Adipocyte (in vitro differentiated cells): Measurements from ENCODE around the gene MIPOL1.

Experiments used
- DNase-seq: peaks from one replicate; pipeline ENCODE4 v3.0.0-alpha.2; 2015; ENCODE audit warnings: low read depth
- H3K27me3 ChIP-seq: replicated peaks from 2 replicates; pipeline ENCODE4 v1.7.0; 2013; ENCODE audit warnings: mild to moderate bottlenecking, low read length, moderate library complexity; ENCODE audit not compliant: control insufficient read depth, insufficient read depth
- H3K36me3 ChIP-seq: 2 replicates; pipeline ENCODE4 v1.7.0; 2013; ENCODE audit warnings: low read length, mild to moderate bottlenecking, moderate library complexity; ENCODE audit not compliant: control insufficient read depth, insufficient read depth, severe bottlenecking
- H3K4me1 ChIP-seq: 2 replicates; pipeline ENCODE4 v1.7.0; 2013; ENCODE audit warnings: mild to moderate bottlenecking, low read length, moderate library complexity; ENCODE audit not compliant: control insufficient read depth, insufficient read depth
- H3K4me3 ChIP-seq: 2 replicates; pipeline ENCODE4 v1.7.0; 2013; ENCODE audit warnings: mild to moderate bottlenecking, low read length, moderate library complexity
- H3K9ac ChIP-seq: 2 replicates; pipeline ENCODE4 v1.7.0; 2013; ENCODE audit warnings: mild to moderate bottlenecking, low read length, moderate library complexity
- H3K9me3 ChIP-seq: 2 replicates; pipeline ENCODE4 v1.7.0; 2013; ENCODE audit warnings: mild to moderate bottlenecking, low read length, moderate library complexity; ENCODE audit not compliant: control insufficient read depth

MIPOL1 gene

DNA sequence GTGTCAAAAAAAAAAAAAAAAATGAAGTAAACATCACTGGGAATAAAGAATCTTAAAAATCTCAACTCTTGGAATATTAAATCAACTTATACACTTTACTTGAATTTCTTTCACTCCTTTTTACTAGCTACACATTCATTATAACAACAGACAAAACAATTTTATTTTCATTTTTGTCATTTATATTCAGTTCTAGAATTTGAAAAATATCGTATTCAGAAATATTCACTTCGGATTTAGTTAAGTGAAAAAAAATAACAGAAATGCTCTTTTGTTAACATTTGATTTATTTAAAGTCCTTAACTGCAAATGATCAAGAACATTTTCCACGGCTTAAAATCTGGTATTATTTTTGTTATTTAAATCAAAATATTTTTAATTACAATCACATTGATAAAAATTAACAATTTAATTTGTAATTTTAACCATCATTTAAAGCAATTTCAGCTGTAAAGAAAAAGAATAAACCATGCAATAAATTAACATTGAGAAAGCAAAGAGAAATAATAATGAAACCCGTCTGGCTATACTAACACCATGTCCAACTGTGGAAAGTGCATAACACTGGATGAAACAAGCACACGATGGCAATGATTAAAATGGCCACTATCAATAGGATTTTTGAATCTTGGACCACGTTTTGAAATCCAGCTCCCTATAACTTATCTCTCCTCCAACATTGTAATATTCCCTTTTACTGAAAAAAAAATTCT lies 392.1 kb downstream of the MIPOL1 start:
- peaks cover 12% of the 10 kb centered on the region for H3K9me3 ChIP-seq
- H3K4me3 ChIP-seq, result no peak overlapping the region
- H3K36me3 ChIP-seq, result no peaks in the 10 kb centered on the region
- H3K9ac ChIP-seq, result no peak overlapping the region
- no peaks in the 10 kb centered on the region for H3K4me1 ChIP-seq
- peaks cover 85% of the 10 kb centered on the region for H3K27me3 ChIP-seq
- no peak for DNase-seq

DNA sequence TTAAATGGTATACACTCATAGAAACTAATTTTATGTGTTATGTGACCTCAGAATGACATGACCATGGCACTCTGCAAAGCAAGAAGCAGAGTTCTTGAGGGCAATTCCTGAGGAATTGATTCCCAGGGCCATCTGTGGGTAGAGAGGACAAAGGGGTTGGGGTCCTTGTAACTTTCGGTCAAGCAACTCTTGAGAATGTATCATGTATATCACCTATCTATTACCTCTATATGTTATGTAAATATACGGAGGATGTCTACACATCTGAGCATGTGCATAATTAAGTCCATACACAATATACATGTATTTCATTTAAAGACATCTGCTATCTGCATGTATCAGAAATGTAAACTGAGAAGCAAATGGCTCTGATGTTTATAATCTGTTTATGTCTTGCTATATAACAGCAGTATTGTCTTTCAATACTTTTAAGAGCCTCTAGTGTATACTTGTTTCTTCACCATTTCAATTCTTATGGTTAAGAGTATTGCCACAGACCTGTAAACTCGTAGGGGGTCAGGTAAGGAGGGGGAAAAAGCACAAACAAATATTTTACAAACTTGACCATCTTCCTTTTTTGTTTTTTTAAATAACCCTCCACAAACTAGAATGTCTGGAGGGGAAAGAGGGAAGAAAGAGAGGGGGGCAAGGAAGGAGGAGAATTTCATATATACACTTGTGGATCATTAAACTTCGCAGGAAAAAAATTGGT lies 392.8 kb downstream of the MIPOL1 start:
- Histone ChIP-seq H3K4me1 (no peaks in the 10 kb centered on the region), H3K9me3 (peaks cover 8% of the 10 kb centered on the region), H3K9ac (no peak overlapping the region), H3K4me3 (no peak overlapping the region), H3K36me3 (no peaks in the 10 kb centered on the region), H3K27me3 (peaks cover 80% of the 10 kb centered on the region)
- no peak for DNase-seq

DNA sequence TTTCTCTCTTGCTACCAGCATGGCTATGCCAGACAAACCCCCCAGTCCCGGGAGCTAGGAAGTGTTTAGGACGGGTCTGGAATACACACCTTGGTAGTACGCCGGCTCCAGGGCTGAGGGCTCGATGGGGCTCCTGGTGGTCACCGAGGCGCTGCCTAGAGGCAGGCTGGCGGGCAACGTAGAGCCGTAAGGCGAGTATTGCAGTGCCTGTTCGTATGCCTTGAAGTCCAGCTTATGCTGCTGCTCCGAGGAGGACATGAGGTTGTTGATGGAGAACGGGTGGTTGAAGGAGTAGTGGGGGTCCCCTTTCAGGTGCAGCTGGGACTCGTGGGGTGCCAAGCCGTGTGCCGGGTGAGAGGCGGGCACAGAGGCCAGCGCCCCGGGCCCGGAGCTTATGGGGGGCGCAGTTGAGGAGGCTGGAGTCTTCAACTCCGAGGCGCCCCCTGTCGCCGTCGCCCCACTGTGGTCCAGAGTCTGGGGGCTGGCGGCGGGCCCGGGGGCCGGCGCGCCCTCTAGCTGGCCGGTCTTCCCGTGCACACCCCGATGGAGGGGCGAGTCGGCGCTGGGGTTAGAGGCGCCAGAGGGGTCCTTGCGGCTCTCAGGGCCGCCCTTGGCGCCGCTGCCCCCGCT lies 393.7 kb downstream of the MIPOL1 start:
- Histone ChIP-seq H3K9me3 (peaks cover 8% of the 10 kb centered on the region), H3K9ac (no peak overlapping the region), H3K4me3 (no peak overlapping the region), H3K4me1 (peaks cover 3% of the 10 kb centered on the region), H3K27me3 (peaks cover 80% of the 10 kb centered on the region), H3K36me3 (no peaks in the 10 kb centered on the region)
- no peak for DNase-seq

DNA sequence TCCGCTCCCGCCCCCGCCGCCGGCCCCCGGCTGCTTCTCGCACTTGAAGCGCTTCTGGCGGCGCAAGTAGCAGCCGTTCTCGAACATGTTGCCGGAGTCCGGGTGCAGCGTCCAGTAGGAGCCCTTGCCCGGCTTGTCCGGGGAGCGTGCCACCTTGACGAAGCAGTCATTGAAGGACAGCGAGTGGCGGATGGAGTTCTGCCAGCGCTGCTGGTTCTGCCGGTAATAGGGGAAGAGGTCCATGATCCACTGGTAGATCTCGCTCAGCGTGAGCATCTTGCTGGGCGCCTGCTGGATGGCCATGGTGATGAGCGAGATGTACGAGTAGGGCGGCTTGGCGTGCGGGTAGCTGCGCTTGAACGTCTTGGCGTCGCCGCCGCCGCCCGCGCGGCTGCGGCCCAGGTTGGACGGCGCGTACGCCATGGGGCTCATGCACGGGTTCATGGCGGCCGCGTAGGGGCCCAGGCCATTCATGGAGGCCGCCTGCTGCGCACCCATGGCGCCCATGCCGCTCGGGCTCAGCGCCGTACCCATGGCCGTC lies 394.3 kb downstream of the MIPOL1 start:
- H3K9ac ChIP-seq, result no peak overlapping the region
- no peaks in the 10 kb centered on the region for H3K36me3 ChIP-seq
- H3K27me3 ChIP-seq, result peaks cover 80% of the 10 kb centered on the region
- DNase-seq, result no peak
- H3K4me1 ChIP-seq, result peaks cover 3% of the 10 kb centered on the region
- H3K9me3 ChIP-seq, result peaks cover 8% of the 10 kb centered on the region
- H3K4me3 ChIP-seq, result no peak overlapping the region

DNA sequence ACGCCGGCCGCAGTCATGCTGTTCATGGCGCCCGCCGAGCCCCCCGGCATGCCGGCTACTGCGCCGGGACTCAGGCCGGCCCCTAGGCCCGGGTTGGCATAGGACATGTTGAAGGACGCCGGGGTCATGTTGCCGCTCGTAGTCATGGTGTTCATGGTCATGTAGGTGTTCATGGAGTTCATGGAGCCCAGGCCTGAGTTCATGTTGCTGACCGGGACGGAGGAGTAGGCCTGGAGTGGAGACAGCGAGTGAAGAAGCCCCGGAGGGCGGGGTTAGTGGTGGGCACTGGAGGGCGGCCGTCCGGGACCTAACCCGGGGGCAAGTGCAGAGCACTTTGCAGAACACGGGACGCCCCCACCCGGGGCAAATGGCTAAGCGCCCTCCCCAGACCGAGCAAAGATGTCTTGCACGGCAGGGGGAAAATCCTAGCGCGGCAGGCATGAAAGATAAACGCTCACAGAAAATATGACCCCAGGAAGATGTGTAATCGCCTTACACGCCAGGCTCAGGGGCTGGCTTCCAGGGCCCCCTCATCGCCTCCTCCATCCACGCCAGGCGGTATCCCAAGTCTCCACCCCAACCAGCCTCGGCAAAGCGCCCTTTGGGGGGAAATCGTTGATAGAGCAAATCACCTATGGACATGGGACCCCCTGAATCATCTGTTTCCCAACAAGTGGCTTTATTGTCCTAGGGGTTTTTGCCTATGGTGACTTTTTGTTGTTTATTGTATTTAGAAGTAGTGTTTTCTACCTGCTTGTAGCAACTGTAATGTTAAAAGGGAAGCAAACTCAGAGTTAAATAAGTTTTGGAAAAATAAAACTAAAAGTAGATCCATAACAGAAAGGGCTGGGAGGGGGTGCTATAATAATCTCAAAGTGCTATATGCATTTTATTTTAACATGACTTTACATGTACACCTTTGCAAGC lies 395.0 kb downstream of the MIPOL1 start:
- Histone ChIP-seq H3K36me3 (no peaks in the 10 kb centered on the region), H3K4me1 (peaks cover 3% of the 10 kb centered on the region), H3K4me3 (no peak overlapping the region), H3K9me3 (peaks cover 10% of the 10 kb centered on the region), H3K9ac (no peak overlapping the region), H3K27me3 (peaks cover 81% of the 10 kb centered on the region)
- DNase-seq, result no peak

DNA sequence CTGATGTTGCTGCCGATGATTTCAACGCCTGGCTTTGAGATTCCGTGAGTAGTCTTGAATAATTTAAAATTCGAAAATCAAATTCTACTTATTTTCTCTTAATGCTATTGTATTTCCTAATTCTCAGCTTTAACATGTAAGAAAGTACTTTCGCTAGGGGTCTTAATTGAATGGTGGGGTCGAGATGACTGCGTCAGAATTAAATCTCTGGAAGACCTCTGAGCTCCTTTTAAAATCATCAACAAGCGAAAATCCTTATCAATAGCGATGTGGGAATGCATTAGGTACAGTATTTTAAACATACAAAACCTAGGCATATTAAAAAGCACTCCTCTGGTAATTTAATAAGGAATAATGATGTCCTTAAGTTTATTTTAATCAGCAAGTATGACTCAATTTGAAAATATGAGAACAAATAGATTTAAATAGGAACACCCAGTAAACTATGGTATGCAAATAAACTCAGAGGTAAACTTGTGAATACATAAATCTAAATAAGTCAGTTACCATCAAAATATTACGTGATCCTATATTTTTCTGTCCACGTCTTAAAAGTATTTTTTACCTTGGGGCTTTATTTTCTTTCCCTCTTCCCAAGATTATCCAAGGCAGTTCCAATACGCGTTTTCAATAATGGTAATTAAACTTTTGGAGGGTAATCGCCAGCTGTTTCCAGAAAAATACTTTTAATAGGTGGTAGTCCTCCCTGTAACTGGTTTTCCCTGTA lies 395.9 kb downstream of the MIPOL1 start:
- DNase-seq, result no peak
- Histone ChIP-seq H3K9me3 (peaks cover 10% of the 10 kb centered on the region), H3K27me3 (peaks cover 83% of the 10 kb centered on the region), H3K4me3 (peak overlapping the region; percentile 81), H3K9ac (no peak overlapping the region), H3K36me3 (no peaks in the 10 kb centered on the region), H3K4me1 (peaks cover 3% of the 10 kb centered on the region)

DNA sequence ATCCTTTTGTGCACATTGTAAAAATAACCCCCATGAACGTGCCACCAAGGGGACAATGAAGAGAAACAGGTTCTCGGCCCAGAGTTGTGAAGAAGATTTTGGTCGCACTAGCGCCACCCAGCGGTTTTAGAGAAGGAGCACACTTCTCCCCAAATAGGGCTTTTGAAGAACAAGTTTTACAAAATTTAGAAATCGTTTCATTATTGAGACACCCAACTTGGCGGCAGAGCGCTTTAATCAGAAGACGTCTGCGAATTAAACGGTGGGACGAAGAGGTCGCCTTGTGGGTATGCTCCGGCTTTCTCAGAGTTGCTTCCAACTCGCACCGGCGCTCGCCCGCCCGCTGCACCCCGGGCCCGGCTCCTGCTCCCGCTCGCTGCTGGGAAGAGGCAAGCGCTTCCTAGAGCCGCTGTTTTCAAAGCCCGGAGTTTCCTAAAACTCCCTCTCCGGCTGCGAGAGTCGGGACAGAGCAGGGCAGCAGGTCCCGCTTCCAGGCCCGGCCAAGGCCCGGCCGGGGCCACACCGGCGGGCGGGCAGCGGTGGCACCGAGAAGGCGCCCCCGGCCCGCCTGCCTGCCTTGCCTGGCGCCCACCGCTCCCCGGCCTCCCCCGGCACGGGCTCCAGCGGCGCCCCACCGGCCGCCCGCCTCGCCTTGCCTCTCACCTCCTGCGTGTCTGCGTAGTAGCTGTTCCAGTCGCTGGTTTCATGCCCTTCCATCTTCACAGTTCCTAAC lies 396.7 kb downstream of the MIPOL1 start:
- peak; percentile 91 for DNase-seq
- no peaks in the 10 kb centered on the region for H3K36me3 ChIP-seq

DNA sequence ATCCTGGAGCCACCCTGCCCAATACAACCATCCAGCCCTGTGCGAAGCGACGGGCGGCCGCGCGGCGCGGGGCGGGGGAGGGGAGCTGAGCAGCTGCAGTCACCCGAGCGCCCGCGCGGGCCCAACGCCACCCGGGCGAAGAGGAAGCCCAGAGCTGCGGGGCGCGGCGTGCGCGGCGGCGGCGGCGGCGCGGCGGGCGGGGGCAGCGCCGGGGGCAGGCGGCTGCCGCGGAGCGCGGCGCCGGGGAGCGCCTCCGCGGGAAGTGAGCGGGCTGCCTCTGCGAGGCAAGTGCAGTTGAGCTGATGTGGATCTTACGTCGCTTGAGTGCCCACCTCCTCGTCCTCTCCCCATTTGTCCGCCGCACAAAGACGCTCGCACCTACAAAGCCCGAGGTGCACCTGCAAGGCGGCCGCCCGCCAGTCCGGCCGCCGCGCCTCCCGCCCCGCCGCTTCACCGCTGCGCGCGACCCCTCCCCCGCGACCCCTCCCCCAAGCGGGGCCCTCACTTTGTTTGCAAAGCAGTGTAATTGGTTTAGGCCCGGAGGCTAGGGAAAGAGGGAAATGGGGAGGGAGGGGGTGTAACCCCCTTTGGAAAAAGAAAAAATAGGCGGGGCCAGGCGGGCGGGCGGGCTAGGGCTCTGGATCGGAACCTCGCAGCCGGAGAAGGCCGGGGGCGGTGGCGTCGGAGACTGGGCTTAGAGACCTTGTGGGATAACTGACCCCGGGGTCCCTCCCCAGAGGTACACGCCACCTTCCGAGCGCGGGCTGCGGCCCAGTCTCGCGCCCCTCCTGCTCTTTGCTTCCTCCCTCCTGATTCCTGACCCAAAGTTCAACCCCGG lies 397.5 kb downstream of the MIPOL1 start, which contains the start of the genes FOXA1 and TTC6:
Gene FOXA1, minus strand, starts transcription at position 279 of the 838 bp plus-strand sequence. Its CDS starts 277 bp downstream, at position 2.
Gene TTC6, plus strand, starts transcription at position 659 of the 838 bp plus-strand sequence. CDS start 26,436 bp downstream, outside the sequence.
- peak; percentile 74 for DNase-seq
- no peaks in the 10 kb centered on the region for H3K36me3 ChIP-seq
- H3K4me1 ChIP-seq, result peaks cover 7% of the 10 kb centered on the region
- no peak within 1 kb of the TSS for H3K9ac ChIP-seq
- peaks cover 82% of the 10 kb centered on the region for H3K27me3 ChIP-seq
- peak within 1 kb of the TSS; percentile 81 for H3K4me3 ChIP-seq
- H3K9me3 ChIP-seq, result peaks cover 11% of the 10 kb centered on the region

More for the DNA sequence above, 396.7 kb downstream of the MIPOL1 start:
- no peak overlapping the region for H3K9ac ChIP-seq
- H3K4me3 ChIP-seq, result peak overlapping the region; percentile 81
- H3K27me3 ChIP-seq, result peaks cover 82% of the 10 kb centered on the region
- peaks cover 14% of the 10 kb centered on the region for H3K9me3 ChIP-seq
- peaks cover 4% of the 10 kb centered on the region for H3K4me1 ChIP-seq
